H1 (cell line): Measurements from ENCODE around the gene SLC7A11. TPM values are rescaled to one million over a fixed set of nuclear protein-coding genes. Genes with fewer than 3 reads are reported as not detected.

Experiments used
- ATF3 ChIP-seq: IDR thresholded peaks from 2 replicates; pipeline ENCODE4 v1.6.1; 2011; ENCODE audit warnings: low read depth, mild to moderate bottlenecking, low read length; ENCODE audit not compliant: insufficient read depth
- CTCF ChIP-seq, 3 experiments: IDR thresholded peaks; 1 replicate in 2 of 3; 2 replicates in 1 of 3; pipeline versions ENCODE4 v1.5.1 to v1.6.1; 2011; ENCODE audit warnings: low read length in 3 of 3, mild to moderate bottlenecking in 3 of 3, inconsistent platforms in 2 of 3, low read depth in 1 of 3, moderate library complexity in 1 of 3; ENCODE audit not compliant: insufficient read depth in 1 of 3; ENCODE audit errors: control extremely low read depth in 1 of 3
- GTF2F1 ChIP-seq: IDR thresholded peaks from 2 replicates; pipeline ENCODE4 v1.6.1; 2012; ENCODE audit warnings: low read depth, low read length, improper control_type of control experiment, borderline replicate concordance
- polyA plus RNA-seq, 7 experiments: library from polyadenylated mRNA; depleted of rRNA in 3 of 7; stranded (reverse) in 5 of 7; unstranded in 2 of 7; fragments of >200 nt in 5 of 7; fragments of 200-250 nt in 2 of 7; gene quantifications; 1 replicate in 5 of 7; 2 replicates in 1 of 7; 4 replicates in 1 of 7; pipeline versions ENCODE4 v1.2.1 to v1.2.3, GENCODE V29; 2011 to 2013; ENCODE audit warnings: missing spikeins in 2 of 7, mixed read lengths in 2 of 7
- total RNA-seq: library from RNA; stranded (reverse); fragmentation: NEBNext Ultra II Directional; extraction: Animal tissue kit (Norgen Biotek cat#: 25700); gene quantifications from 2 replicates; pipeline ENCODE4 v1.2.1, GENCODE V29; 2021

SLC7A11 gene
- total and polyA plus RNA-seq, 2 of the 8 experiments (the other 6 are each of a cell fraction or from before 2014, with no cell fraction given) = 6.6 to 17.0 TPM

GRCh38 chr4:138267835-138268234 lies 25.7 kb upstream of the SLC7A11 start (continued):
- no peak for TF ChIP-seq CTCF (IDR thresholded peaks at IDR 0.05; ENCODE audit: control extremely low read depth in 1 of 3, insufficient read depth in 1 of 3, low read depth in 1 of 3, low read length in 3 of 3)
- TF ChIP-seq ATF3 = no peak
- no peak for TF ChIP-seq GTF2F1
